ENCODE results near the gene COTL1.

Gene COTL1

GRCh38 chr16:84660973-84661372 lies 43.1 kb upstream of the COTL1 start:
- no peak for DNase-seq

GRCh38 chr16:84659656-84660300 lies 41.9 kb upstream of the COTL1 start:
- POLR2A ChIA-PET, result no interaction called here
- H3K4me3 ChIP-seq (ENCODE audit: control insufficient read depth in 1 of 7, extremely low read depth in 1 of 7, insufficient read depth in 4 of 7, low read depth in 2 of 7, low read length in 6 of 7), result no peak overlapping the region

More at GRCh38 chr16:84660973-84661372, 43.1 kb upstream of the COTL1 start:
- 96% methylated on average over 7 of the region's 7 CpGs for whole genome bisulfite sequencing (ENCODE audit: insufficient coverage)
- Histone ChIP-seq H3K36me3 (ENCODE audit: control insufficient read depth in 4 of 4, insufficient read depth in 4 of 4, low read length in 3 of 4) (peaks cover 6 to 88% (median 71%) of the 10 kb centered on the region in 4 experiments), H3K27ac (ENCODE audit: insufficient read depth in 1 of 2, low read depth in 1 of 2, low read length in 2 of 2, poor library complexity in 1 of 2, severe bottlenecking in 2 of 2) (no peak overlapping the region), H3K9me3 (ENCODE audit: control extremely low read depth in 1 of 5, control insufficient read depth in 4 of 5, insufficient read depth in 2 of 5, low read depth in 1 of 5, low read length in 4 of 5) (no peaks in the 10 kb centered on the region), H3K4me3 (ENCODE audit: control insufficient read depth in 1 of 7, extremely low read depth in 1 of 7, insufficient read depth in 4 of 7, low read depth in 2 of 7, low read length in 6 of 7) (no peak overlapping the region), H3K4me1 (ENCODE audit: control extremely low read depth in 1 of 4, control insufficient read depth in 4 of 4, insufficient read depth in 4 of 4, low read length in 3 of 4) (peaks cover 0 to 3% (median 1%) of the 10 kb centered on the region in 4 experiments), H3K27me3 (replicated peaks in 2 of 5; ENCODE audit: control insufficient read depth in 4 of 5, insufficient read depth in 5 of 5, low read length in 4 of 5) (no peaks in the 10 kb centered on the region)
- POLR2A ChIA-PET, result no interaction called here
- CTCF ChIA-PET, result no interaction called here

GRCh38 chr16:84658690-84659089 lies 40.8 kb upstream of the COTL1 start:
- no peaks in the 10 kb centered on the region for H3K9me3 ChIP-seq (ENCODE audit: control extremely low read depth in 1 of 5, control insufficient read depth in 4 of 5, insufficient read depth in 2 of 5, low read depth in 1 of 5, low read length in 4 of 5)
- H3K27ac ChIP-seq (ENCODE audit: insufficient read depth in 1 of 2, low read depth in 1 of 2, low read length in 2 of 2, poor library complexity in 1 of 2, severe bottlenecking in 2 of 2), result no peak overlapping the region
- H3K4me1 ChIP-seq (ENCODE audit: control extremely low read depth in 1 of 4, control insufficient read depth in 4 of 4, insufficient read depth in 4 of 4, low read length in 3 of 4), result peaks cover 0 to 3% (median 1%) of the 10 kb centered on the region in 4 experiments
- ChIA-PET CTCF (interaction anchor here (1.1 to 2.1 kb wide), 3 partner anchors 9 to 36 kb away, joined by 3 to 7 read pairs (median 6); no protein-coding TSS in a partner anchor), POLR2A (no interaction called here)
- H3K4me3 ChIP-seq (ENCODE audit: control insufficient read depth in 1 of 7, extremely low read depth in 1 of 7, insufficient read depth in 4 of 7, low read depth in 2 of 7, low read length in 6 of 7), result no peak overlapping the region
- WGBS (ENCODE audit: insufficient coverage), result 96% methylated on average over 8 of the region's 11 CpGs
- peaks cover 6 to 79% (median 65%) of the 10 kb centered on the region in 4 experiments for H3K36me3 ChIP-seq (ENCODE audit: control insufficient read depth in 4 of 4, insufficient read depth in 4 of 4, low read length in 3 of 4)
- no peak for DNase-seq
- no peaks in the 10 kb centered on the region for H3K27me3 ChIP-seq (replicated peaks in 2 of 5; ENCODE audit: control insufficient read depth in 4 of 5, insufficient read depth in 5 of 5, low read length in 4 of 5)

More at GRCh38 chr16:84659656-84660300, 41.9 kb upstream of the COTL1 start:
- Histone ChIP-seq H3K27me3 (replicated peaks in 2 of 5; ENCODE audit: control insufficient read depth in 4 of 5, insufficient read depth in 5 of 5, low read length in 4 of 5) (no peaks in the 10 kb centered on the region), H3K27ac (ENCODE audit: insufficient read depth in 1 of 2, low read depth in 1 of 2, low read length in 2 of 2, poor library complexity in 1 of 2, severe bottlenecking in 2 of 2) (no peak overlapping the region), H3K4me1 (ENCODE audit: control extremely low read depth in 1 of 4, control insufficient read depth in 4 of 4, insufficient read depth in 4 of 4, low read length in 3 of 4) (peaks cover 0 to 3% (median 1%) of the 10 kb centered on the region in 4 experiments), H3K9me3 (ENCODE audit: control extremely low read depth in 1 of 5, control insufficient read depth in 4 of 5, insufficient read depth in 2 of 5, low read depth in 1 of 5, low read length in 4 of 5) (no peaks in the 10 kb centered on the region), H3K36me3 (ENCODE audit: control insufficient read depth in 4 of 4, insufficient read depth in 4 of 4, low read length in 3 of 4) (peaks cover 6 to 82% (median 65%) of the 10 kb centered on the region in 4 experiments)
- DNase-seq, result no peak
- CTCF ChIA-PET, result interaction anchor here (1.1 kb wide), 1 partner anchor 13 kb away, joined by 3 read pairs; no protein-coding TSS in a partner anchor
- WGBS (ENCODE audit: insufficient coverage), result 97% methylated on average over 26 of the region's 27 CpGs

- CTCF ChIA-PET, result interaction anchor here (0.6 to 2.1 kb wide), 2 partner anchors 15 to 35 kb away, joined by 4 to 7 read pairs; no protein-coding TSS in a partner anchor
- H3K36me3 ChIP-seq (ENCODE audit: control insufficient read depth in 4 of 4, insufficient read depth in 4 of 4, low read length in 3 of 4), result peaks cover 11 to 74% (median 59%) of the 10 kb centered on the region in 4 experiments
- DNase-seq, result no peak
- H3K4me3 ChIP-seq (ENCODE audit: control insufficient read depth in 1 of 7, extremely low read depth in 1 of 7, insufficient read depth in 4 of 7, low read depth in 2 of 7, low read length in 6 of 7), result no peak overlapping the region
- H3K4me1 ChIP-seq (ENCODE audit: control extremely low read depth in 1 of 4, control insufficient read depth in 4 of 4, insufficient read depth in 4 of 4, low read length in 3 of 4), result peaks cover 0 to 3% (median 1%) of the 10 kb centered on the region in 4 experiments
- H3K27ac ChIP-seq (ENCODE audit: insufficient read depth in 1 of 2, low read depth in 1 of 2, low read length in 2 of 2, poor library complexity in 1 of 2, severe bottlenecking in 2 of 2), result no peak overlapping the region
- no peaks in the 10 kb centered on the region for H3K27me3 ChIP-seq (replicated peaks in 2 of 5; ENCODE audit: control insufficient read depth in 4 of 5, insufficient read depth in 5 of 5, low read length in 4 of 5)
- POLR2A ChIA-PET, result no interaction called here
- 98% methylated on average over 46 of the region's 50 CpGs for WGBS (ENCODE audit: insufficient coverage)
- H3K9me3 ChIP-seq (ENCODE audit: control extremely low read depth in 1 of 5, control insufficient read depth in 4 of 5, insufficient read depth in 2 of 5, low read depth in 1 of 5, low read length in 4 of 5), result no peaks in the 10 kb centered on the region
These were observed 39.5 kb upstream of the COTL1 start for GRCh38 chr16:84657229-84657837.

- DNase-seq, result no peak
- Histone ChIP-seq H3K27ac (ENCODE audit: insufficient read depth in 1 of 2, low read depth in 1 of 2, low read length in 2 of 2, poor library complexity in 1 of 2, severe bottlenecking in 2 of 2) (no peak overlapping the region), H3K27me3 (replicated peaks in 2 of 5; ENCODE audit: control insufficient read depth in 4 of 5, insufficient read depth in 5 of 5, low read length in 4 of 5) (no peaks in the 10 kb centered on the region), H3K9me3 (ENCODE audit: control extremely low read depth in 1 of 5, control insufficient read depth in 4 of 5, insufficient read depth in 2 of 5, low read depth in 1 of 5, low read length in 4 of 5) (no peaks in the 10 kb centered on the region), H3K4me3 (ENCODE audit: control insufficient read depth in 1 of 7, extremely low read depth in 1 of 7, insufficient read depth in 4 of 7, low read depth in 2 of 7, low read length in 6 of 7) (no peak overlapping the region), H3K4me1 (ENCODE audit: control extremely low read depth in 1 of 4, control insufficient read depth in 4 of 4, insufficient read depth in 4 of 4, low read length in 3 of 4) (peaks cover 0 to 3% (median 1%) of the 10 kb centered on the region in 4 experiments), H3K36me3 (ENCODE audit: control insufficient read depth in 4 of 4, insufficient read depth in 4 of 4, low read length in 3 of 4) (peaks cover 11 to 72% (median 56%) of the 10 kb centered on the region in 4 experiments)
- WGBS (ENCODE audit: insufficient coverage), result 97% methylated on average over 21 of the region's 22 CpGs
- ChIA-PET CTCF (no interaction called here), POLR2A (no interaction called here)
These were observed 38.8 kb upstream of the COTL1 start for GRCh38 chr16:84656649-84657048.

GRCh38 chr16:84654998-84655397 lies 37.1 kb upstream of the COTL1 start:
- POLR2A ChIA-PET, result no interaction called here

GRCh38 chr16:84654238-84654637 lies 36.4 kb upstream of the COTL1 start:
- Histone ChIP-seq H3K36me3 (ENCODE audit: control insufficient read depth in 4 of 4, insufficient read depth in 4 of 4, low read length in 3 of 4) (peaks cover 18 to 60% (median 46%) of the 10 kb centered on the region in 4 experiments), H3K27me3 (replicated peaks in 2 of 5; ENCODE audit: control insufficient read depth in 4 of 5, insufficient read depth in 5 of 5, low read length in 4 of 5) (no peaks in the 10 kb centered on the region), H3K27ac (ENCODE audit: insufficient read depth in 1 of 2, low read depth in 1 of 2, low read length in 2 of 2, poor library complexity in 1 of 2, severe bottlenecking in 2 of 2) (no peak overlapping the region), H3K4me1 (ENCODE audit: control extremely low read depth in 1 of 4, control insufficient read depth in 4 of 4, insufficient read depth in 4 of 4, low read length in 3 of 4) (peaks cover 0 to 6% (median 5%) of the 10 kb centered on the region in 4 experiments), H3K4me3 (ENCODE audit: control insufficient read depth in 1 of 7, extremely low read depth in 1 of 7, insufficient read depth in 4 of 7, low read depth in 2 of 7, low read length in 6 of 7) (no peak overlapping the region), H3K9me3 (ENCODE audit: control extremely low read depth in 1 of 5, control insufficient read depth in 4 of 5, insufficient read depth in 2 of 5, low read depth in 1 of 5, low read length in 4 of 5) (no peaks in the 10 kb centered on the region)
- ChIA-PET CTCF (interaction anchor here (1.1 to 2.0 kb wide), 2 partner anchors 18 to 32 kb away, joined by 3 to 8 read pairs; no protein-coding TSS in a partner anchor), POLR2A (no interaction called here)
- WGBS (ENCODE audit: insufficient coverage), result 100% methylated on average over 3 of the region's 3 CpGs
- no peak for DNase-seq

More at GRCh38 chr16:84654998-84655397, 37.1 kb upstream of the COTL1 start:
- WGBS (ENCODE audit: insufficient coverage), result 77% methylated on average over 5 of the region's 6 CpGs
- no peak overlapping the region for H3K27ac ChIP-seq (ENCODE audit: insufficient read depth in 1 of 2, low read depth in 1 of 2, low read length in 2 of 2, poor library complexity in 1 of 2, severe bottlenecking in 2 of 2)
- no peak for DNase-seq
- H3K36me3 ChIP-seq (ENCODE audit: control insufficient read depth in 4 of 4, insufficient read depth in 4 of 4, low read length in 3 of 4), result peaks cover 18 to 68% (median 54%) of the 10 kb centered on the region in 4 experiments
- CTCF ChIA-PET, result interaction anchor here (1.3 kb wide), 1 partner anchor 71 kb away, joined by 3 read pairs; no protein-coding TSS in a partner anchor
- no peaks in the 10 kb centered on the region for H3K9me3 ChIP-seq (ENCODE audit: control extremely low read depth in 1 of 5, control insufficient read depth in 4 of 5, insufficient read depth in 2 of 5, low read depth in 1 of 5, low read length in 4 of 5)
- no peak overlapping the region for H3K4me3 ChIP-seq (ENCODE audit: control insufficient read depth in 1 of 7, extremely low read depth in 1 of 7, insufficient read depth in 4 of 7, low read depth in 2 of 7, low read length in 6 of 7)
- peaks cover 0 to 3% (median 1%) of the 10 kb centered on the region in 4 experiments for H3K4me1 ChIP-seq (ENCODE audit: control extremely low read depth in 1 of 4, control insufficient read depth in 4 of 4, insufficient read depth in 4 of 4, low read length in 3 of 4)
- no peaks in the 10 kb centered on the region for H3K27me3 ChIP-seq (replicated peaks in 2 of 5; ENCODE audit: control insufficient read depth in 4 of 5, insufficient read depth in 5 of 5, low read length in 4 of 5)

All from common myeloid progenitor, CD34-positive (primary cell).